H9 (cell line): Measurements from ENCODE around the gene PNKP. TPM values are rescaled to one million over a fixed set of nuclear protein-coding genes. Genes with fewer than 3 reads are reported as not detected.

Source experiments
- DNase-seq: peaks from one replicate; pipeline ENCODE4 v3.0.0-alpha.2; 2017
- H2AFZ ChIP-seq: one replicate; pipeline ENCODE4 v1.6.1; 2013; ENCODE audit warnings: mild to moderate bottlenecking, low read length, control low read depth, moderate library complexity
- H2AK5ac ChIP-seq: 2 replicates; pipeline ENCODE4 v1.6.1; 2013; ENCODE audit warnings: low read length, control low read depth, mixed read lengths; ENCODE audit not compliant: insufficient read length
- H2BK120ac ChIP-seq: one replicate; pipeline ENCODE4 v1.6.1; 2013; ENCODE audit warnings: low read depth, mild to moderate bottlenecking, low read length, control low read depth, inconsistent platforms; ENCODE audit not compliant: poor library complexity, severe bottlenecking
- H2BK12ac ChIP-seq: 2 replicates; pipeline ENCODE4 v1.6.1; 2013; ENCODE audit warnings: low read length, control low read depth, mixed read lengths, low read depth; ENCODE audit not compliant: insufficient read length
- H2BK15ac ChIP-seq: 2 replicates; pipeline ENCODE4 v1.6.1; 2013; ENCODE audit warnings: low read depth, low read length, control low read depth
- H2BK20ac ChIP-seq: one replicate; pipeline ENCODE4 v1.6.1; 2013; ENCODE audit warnings: low read depth, mild to moderate bottlenecking, low read length, control low read depth, inconsistent platforms; ENCODE audit not compliant: poor library complexity, severe bottlenecking
- H2BK5ac ChIP-seq: 2 replicates; pipeline ENCODE4 v1.6.1; 2013; ENCODE audit warnings: low read length, control low read depth, mixed read lengths; ENCODE audit not compliant: insufficient read length
- H3K14ac ChIP-seq: 2 replicates; pipeline ENCODE4 v1.6.1; 2013; ENCODE audit warnings: low read length, control low read depth; ENCODE audit not compliant: insufficient read depth
- H3K18ac ChIP-seq: 2 replicates; pipeline ENCODE4 v1.6.1; 2013; ENCODE audit warnings: low read depth, mild to moderate bottlenecking, mixed read lengths, low read length, control low read depth; ENCODE audit not compliant: insufficient read length
- H3K23ac ChIP-seq: 2 replicates; pipeline ENCODE4 v1.6.1; 2013; ENCODE audit warnings: low read length, control low read depth, mixed read lengths, low read depth; ENCODE audit not compliant: insufficient read length
- H3K23me2 ChIP-seq: 2 replicates; pipeline ENCODE4 v1.6.1; 2013; ENCODE audit warnings: low read depth, mild to moderate bottlenecking, mixed read lengths, low read length, control low read depth; ENCODE audit not compliant: insufficient read length, poor library complexity, severe bottlenecking
- H3K27ac ChIP-seq: 2 replicates; pipeline ENCODE4 v1.5.1; 2013; ENCODE audit warnings: low read length, control low read depth, mixed read lengths, low read depth; ENCODE audit not compliant: insufficient read length
- H3K27me3 ChIP-seq: 2 replicates; pipeline ENCODE4 v1.6.1; 2013; ENCODE audit warnings: low read length, control low read depth, inconsistent platforms; ENCODE audit not compliant: insufficient read depth
- H3K4ac ChIP-seq: 2 replicates; pipeline ENCODE4 v1.6.1; 2013; ENCODE audit warnings: low read depth, mild to moderate bottlenecking, control low read depth, inconsistent platforms, low read length, moderate library complexity
- H3K4me1 ChIP-seq: 2 replicates; pipeline ENCODE4 v1.6.1; 2013; ENCODE audit warnings: low read length, control low read depth, inconsistent platforms; ENCODE audit not compliant: insufficient read depth
- H3K4me2 ChIP-seq: 2 replicates; pipeline ENCODE4 v1.6.1; 2013; ENCODE audit warnings: low read length, control low read depth, mixed read lengths; ENCODE audit not compliant: insufficient read length, insufficient read depth
- H3K56ac ChIP-seq: 2 replicates; pipeline ENCODE4 v1.6.1; 2013; ENCODE audit warnings: low read depth, mild to moderate bottlenecking, mixed read lengths, low read length, control low read depth; ENCODE audit not compliant: insufficient read length
- H3K79me1 ChIP-seq: 2 replicates; pipeline ENCODE4 v1.6.1; 2013; ENCODE audit warnings: low read depth, mild to moderate bottlenecking, moderate library complexity, low read length, control low read depth, inconsistent platforms; ENCODE audit not compliant: insufficient read depth, poor library complexity, severe bottlenecking
- H3K79me2 ChIP-seq: 2 replicates; pipeline ENCODE4 v1.6.1; 2013; ENCODE audit warnings: low read length, control low read depth, inconsistent platforms; ENCODE audit not compliant: insufficient read depth
- H3K9ac ChIP-seq: 2 replicates; pipeline ENCODE4 v1.6.1; 2013; ENCODE audit warnings: low read length, control low read depth, mixed read lengths; ENCODE audit not compliant: insufficient read length; ENCODE audit errors: extremely low read depth
- H3K9me3 ChIP-seq: one replicate; pipeline ENCODE4 v1.6.1; 2013; ENCODE audit warnings: low read depth, low read length, inconsistent platforms; ENCODE audit not compliant: control insufficient read depth
- H3T11ph ChIP-seq: one replicate; pipeline ENCODE4 v1.6.1; 2013; ENCODE audit warnings: mild to moderate bottlenecking, low read length, control low read depth, inconsistent platforms
- H4K20me1 ChIP-seq: one replicate; pipeline ENCODE4 v1.6.1; 2013; ENCODE audit not compliant: control insufficient read depth, insufficient read length, insufficient read depth
- H4K5ac ChIP-seq: 2 replicates; pipeline ENCODE4 v1.6.1; 2013; ENCODE audit warnings: low read depth, mild to moderate bottlenecking, mixed read lengths, low read length, control low read depth; ENCODE audit not compliant: insufficient read length
- H4K8ac ChIP-seq: replicated peaks from 2 replicates; pipeline ENCODE4 v1.6.1; 2013; ENCODE audit warnings: low read length, control low read depth, mixed read lengths, low read depth; ENCODE audit not compliant: insufficient read length
- H4K91ac ChIP-seq: 2 replicates; pipeline ENCODE4 v1.6.1; 2013; ENCODE audit warnings: low read depth, mild to moderate bottlenecking, moderate library complexity, mixed read lengths, low read length, control low read depth; ENCODE audit not compliant: insufficient read length
- H3K27ac Mint-ChIP-seq, 3 experiments: 2 replicates in 2 of 3; 3 replicates in 1 of 3; pipeline ENCODE4 v1.8.0; 2020 to 2021; ENCODE audit warnings: mixed read lengths in 3 of 3, mild to moderate bottlenecking in 1 of 3, moderate library complexity in 1 of 3
- H3K27me3 Mint-ChIP-seq: 2 replicates; pipeline ENCODE4 v1.8.0; 2021; ENCODE audit warnings: low read depth, mild to moderate bottlenecking, moderate library complexity, mixed read lengths
- H3K36me3 Mint-ChIP-seq, 3 experiments: 2 replicates in 2 of 3; 3 replicates in 1 of 3; pipeline ENCODE4 v1.8.0; 2020 to 2021; ENCODE audit warnings: low read depth in 3 of 3, mixed read lengths in 3 of 3; ENCODE audit not compliant: insufficient read depth in 1 of 3
- H3K4me1 Mint-ChIP-seq, 2 experiments: 2 replicates each; pipeline ENCODE4 v1.8.0; 2020; ENCODE audit warnings: mixed read lengths in 2 of 2
- H3K4me3 Mint-ChIP-seq, 2 experiments: 2 replicates in 1 of 2; 3 replicates in 1 of 2; pipeline ENCODE4 v1.8.0; 2020 to 2021; ENCODE audit warnings: mild to moderate bottlenecking in 2 of 2, mixed read lengths in 2 of 2, moderate library complexity in 1 of 2
- H3K9me3 Mint-ChIP-seq, 2 experiments: 2 replicates in 1 of 2; 3 replicates in 1 of 2; pipeline ENCODE4 v1.8.0; 2020; ENCODE audit warnings: mild to moderate bottlenecking in 2 of 2, mixed read lengths in 2 of 2, moderate library complexity in 1 of 2
- CTCF ChIP-seq: fragments of 200-600 bp; sonication (generic); conservative IDR thresholded peaks from 3 replicates; pipeline ENCODE4 v1.8.0; 2021; ENCODE audit warnings: antibody characterized with exemption, mild to moderate bottlenecking
- WGBS: extraction: QIAGEN DNeasy Blood & Tissue Kit; methylation state at CpG from one replicate; pipeline ENCODE4 v1.1.7; 2013; ENCODE audit warnings: missing lambda C conversion rate, low lambda C conversion rate, mixed read lengths; ENCODE audit not compliant: insufficient read length; ENCODE audit errors: extremely low coverage; 5-methylcytosine and 5-hydroxymethylcytosine counted together
- total RNA-seq: library from RNA; stranded (reverse); gene quantifications from 2 replicates; pipeline ENCODE4 v1.2.1, GENCODE V29; 2021

The PNKP gene
- total RNA-seq, 1 experiment from 2014 or later: 157 TPM

DNA sequence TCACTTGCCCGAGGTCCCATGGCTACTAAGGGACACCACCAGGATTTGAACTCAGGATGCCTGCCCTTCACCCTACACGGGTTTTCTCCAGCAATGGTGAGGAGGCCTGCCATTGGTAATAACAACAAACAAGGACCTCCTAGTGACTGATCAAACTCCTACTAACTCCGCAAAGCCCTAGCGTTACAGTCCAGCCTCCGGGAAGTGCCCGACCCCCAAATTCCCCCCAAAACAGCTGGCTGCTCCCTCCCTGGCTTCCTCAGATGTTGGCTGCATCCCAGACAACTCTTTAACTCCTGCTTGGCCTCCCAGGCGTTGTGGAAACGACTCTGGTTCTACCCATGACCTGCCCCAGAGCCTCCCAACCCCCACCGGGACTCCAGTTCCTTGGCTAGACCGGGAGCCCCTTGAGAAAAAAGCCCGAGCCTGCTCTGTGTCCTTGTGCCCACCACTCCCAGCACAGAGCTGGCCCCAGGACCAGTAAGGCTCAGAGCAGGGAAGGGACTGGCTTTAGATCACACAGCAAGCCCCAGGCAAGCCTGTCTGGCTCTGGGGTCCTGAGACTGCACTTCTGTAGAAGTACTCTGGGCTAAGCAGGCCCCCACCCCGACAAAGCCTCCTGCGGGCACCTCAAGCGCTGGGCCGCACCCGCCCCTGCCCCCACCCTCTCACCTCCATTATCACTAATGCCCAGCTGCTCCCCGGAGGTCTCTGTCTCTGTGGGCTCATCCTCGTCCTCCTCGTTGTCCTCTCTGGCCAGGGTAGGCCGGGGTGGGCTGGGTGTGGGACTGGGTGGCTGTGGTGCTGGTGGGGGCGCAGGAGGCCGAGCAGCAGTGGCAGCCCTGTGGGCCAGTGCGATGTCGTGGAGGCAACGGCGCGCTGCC, 5.1 kb upstream of the PNKP start:
- Mint-ChIP-seq H3K36me3 (peaks cover 0 to 10% (median 4%) of the 10 kb centered on the region in 3 experiments; a peak in 3 of 7 replicates), H3K27ac (peak overlapping the region in 2 of 3 experiments; percentile 5 to 86; a peak in 2 of 7 replicates), H3K4me1 (peaks cover 12 to 18% of the 10 kb centered on the region in 2 experiments), H3K9me3 (no peaks in the 10 kb centered on the region), H3K4me3 (peak overlapping the region in 1 of 2 experiments; percentile 32; a peak in 1 of 5 replicates), H3K27me3 (no peaks in the 10 kb centered on the region)
- H2BK120ac ChIP-seq: no peak overlapping the region
- no peak overlapping the region for H3K14ac ChIP-seq
- no peak overlapping the region for H4K91ac ChIP-seq
- no peak overlapping the region for H2BK15ac ChIP-seq
- no peak overlapping the region for H3T11ph ChIP-seq
- H4K5ac ChIP-seq: no peak overlapping the region
- H2BK20ac ChIP-seq: no peak overlapping the region
- H3K27me3 ChIP-seq: no peaks in the 10 kb centered on the region
- no peak overlapping the region for H3K27ac ChIP-seq
- peaks cover 2% of the 10 kb centered on the region; the same call in 1 of the 2 replicates for H3K4me1 ChIP-seq
- WGBS: no CpG with 5 or more reads among the region's 27 CpGs
- H4K20me1 ChIP-seq: no peaks in the 10 kb centered on the region
- H3K79me2 ChIP-seq: no peaks in the 10 kb centered on the region; the same call in 1 of the 2 replicates
- H4K8ac ChIP-seq: no peak overlapping the region
- no peak overlapping the region for H2AFZ ChIP-seq
- TF ChIP-seq CTCF: no peak
- H2AK5ac ChIP-seq: no peak overlapping the region
- no peaks in the 10 kb centered on the region for H3K9me3 ChIP-seq
- no peak overlapping the region for H2BK5ac ChIP-seq
- H3K4me2 ChIP-seq: no peak overlapping the region
- DNase-seq: no peak
- H2BK12ac ChIP-seq: no peak overlapping the region
- H3K79me1 ChIP-seq: no peaks in the 10 kb centered on the region
- H3K9ac ChIP-seq: no peak overlapping the region
- no peak overlapping the region for H3K23ac ChIP-seq
- H3K23me2 ChIP-seq: peaks cover 14% of the 10 kb centered on the region
- H3K4ac ChIP-seq: no peak overlapping the region
- H3K18ac ChIP-seq: no peak overlapping the region
- no peak overlapping the region for H3K56ac ChIP-seq
